ENCODE results near the gene ASB13.

Gene ASB13

DNA sequence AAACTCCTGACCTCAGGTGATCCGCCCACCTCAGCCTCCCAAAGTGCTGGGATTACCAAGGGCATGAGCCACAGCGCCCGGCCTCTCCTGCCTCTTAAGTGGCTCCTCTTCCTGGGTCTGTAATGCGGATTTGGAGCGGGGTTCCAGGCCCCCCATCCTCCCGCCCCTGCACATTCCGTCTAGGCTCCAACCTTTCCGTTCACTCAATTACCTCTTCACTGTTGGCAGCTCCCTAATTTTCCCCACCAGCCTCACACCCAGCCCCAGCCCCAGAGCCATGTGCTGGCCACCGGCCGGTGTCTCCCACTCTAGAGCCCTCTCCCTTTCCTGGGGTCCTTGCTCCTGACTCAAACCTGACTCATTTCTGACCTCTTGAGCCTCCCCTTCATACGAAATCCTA, 16.6 kb downstream of the ASB13 start:
- TF ChIP-seq CTCF (conservative IDR thresholded peaks at IDR 0.05; ENCODE audit: control insufficient read depth, insufficient read depth, low read depth, low read length) = no peak
- H3K4me3 ChIP-seq (ENCODE audit: control insufficient read depth, low read depth, low read length) = no peak overlapping the region
- DNase-seq (ENCODE audit: low read depth) = no peak

GRCh38 chr10:5648494-5649457, 17.6 kb downstream of the ASB13 start:
- no peak for TF ChIP-seq CTCF (conservative IDR thresholded peaks at IDR 0.05; ENCODE audit: control insufficient read depth, insufficient read depth, low read depth, low read length)
- DNase-seq (ENCODE audit: low read depth) = no peak
- no peak overlapping the region for H3K4me3 ChIP-seq (ENCODE audit: control insufficient read depth, low read depth, low read length)

DNA sequence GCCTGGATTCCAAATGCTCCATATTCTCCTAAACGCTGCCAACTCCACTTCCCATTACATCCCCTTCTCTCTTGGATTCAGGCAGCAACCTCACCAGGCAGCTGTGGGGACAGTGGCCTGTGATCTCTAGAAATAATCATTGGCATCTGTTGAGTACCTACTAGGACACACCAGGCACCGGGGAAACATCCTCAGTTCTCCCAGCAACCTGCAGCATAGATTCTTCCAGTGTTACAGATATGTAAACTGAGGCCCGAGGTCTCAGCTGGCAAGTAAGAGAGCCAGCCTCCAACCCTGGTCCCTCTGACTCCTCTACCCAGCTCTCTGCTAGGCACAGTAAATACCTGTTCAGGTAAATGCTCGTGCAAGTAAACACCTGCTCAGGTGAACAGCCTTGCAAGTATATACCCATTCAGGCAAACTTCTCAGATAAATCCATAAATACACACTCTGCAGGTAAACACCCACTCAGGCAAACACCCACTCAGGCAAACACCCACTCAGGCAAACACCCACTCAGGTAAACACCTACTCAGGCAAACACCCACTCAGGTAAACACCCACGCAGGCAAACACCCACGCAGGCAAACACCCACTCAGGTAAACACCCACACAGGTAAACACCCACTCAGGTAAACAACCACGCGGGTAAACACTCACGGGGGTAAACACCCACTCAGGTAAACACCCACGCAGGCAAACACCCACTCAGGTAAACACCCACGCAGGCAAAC, 18.7 kb downstream of the ASB13 start:
- H3K4me3 ChIP-seq (ENCODE audit: control insufficient read depth, low read depth, low read length) = no peak overlapping the region
- no peak for DNase-seq (ENCODE audit: low read depth)
- TF ChIP-seq CTCF (conservative IDR thresholded peaks at IDR 0.05; ENCODE audit: control insufficient read depth, insufficient read depth, low read depth, low read length) = no peak

DNA sequence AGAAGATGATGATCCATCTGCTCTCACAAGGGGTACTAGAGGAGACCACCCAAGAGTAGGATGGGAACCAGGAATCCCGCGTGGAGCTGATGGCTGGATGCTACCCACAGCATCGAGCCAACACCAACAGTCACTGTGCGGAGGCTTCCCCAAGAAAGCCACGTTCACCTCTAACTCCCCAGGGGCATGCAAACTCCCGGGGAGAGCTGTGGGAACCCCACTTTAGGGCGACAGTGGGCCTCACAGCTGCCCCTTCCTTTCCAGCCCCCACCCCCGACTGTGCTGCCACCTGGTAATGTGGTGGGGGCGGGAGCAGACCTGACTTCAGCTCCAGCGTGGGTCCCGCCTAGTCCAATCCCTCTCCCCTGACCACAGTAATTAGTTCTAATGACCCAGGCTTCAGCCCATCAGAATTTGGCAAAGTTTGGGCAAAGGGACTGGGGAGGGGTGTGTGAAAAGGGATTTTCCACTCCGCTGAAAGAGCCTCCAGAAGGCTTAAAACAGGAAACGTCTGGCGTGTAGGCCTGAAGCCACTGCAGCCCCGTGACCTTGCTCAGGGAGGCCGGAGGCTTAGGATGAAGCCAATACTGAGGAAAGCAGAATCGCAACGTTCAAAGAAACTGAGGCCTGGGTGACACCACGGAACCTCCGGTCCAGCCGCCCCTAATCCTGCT, 20.3 kb downstream of the ASB13 start:
- no peak overlapping the region for H3K4me3 ChIP-seq (ENCODE audit: control insufficient read depth, low read depth, low read length)
- no peak for TF ChIP-seq CTCF (conservative IDR thresholded peaks at IDR 0.05; ENCODE audit: control insufficient read depth, insufficient read depth, low read depth, low read length)
- DNase-seq (ENCODE audit: low read depth) = no peak

GRCh38 chr10:5645375-5645774, 21.0 kb downstream of the ASB13 start:
- H3K4me3 ChIP-seq (ENCODE audit: control insufficient read depth, low read depth, low read length) = no peak overlapping the region
- DNase-seq (ENCODE audit: low read depth) = no peak
- no peak for TF ChIP-seq CTCF (conservative IDR thresholded peaks at IDR 0.05; ENCODE audit: control insufficient read depth, insufficient read depth, low read depth, low read length)

DNA sequence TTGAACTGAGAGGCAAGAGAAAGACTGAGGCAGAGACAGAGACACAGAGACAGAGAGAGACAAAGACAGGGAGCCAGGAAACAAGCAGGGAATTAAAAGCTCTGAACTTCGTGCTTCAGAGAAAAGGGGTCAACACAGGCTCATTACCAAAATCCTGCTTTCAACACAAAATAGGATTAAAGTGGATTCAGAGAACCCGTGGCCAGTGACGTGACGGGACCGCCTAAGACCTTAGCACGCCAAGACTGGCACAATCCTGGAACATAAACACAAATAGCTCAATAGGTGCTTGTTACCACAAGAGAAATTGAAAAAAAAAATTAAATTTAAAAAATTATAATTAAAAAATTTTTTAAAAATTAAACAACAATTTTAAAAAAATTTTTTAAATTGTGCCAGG, 21.5 kb downstream of the ASB13 start:
- no peak for TF ChIP-seq CTCF (conservative IDR thresholded peaks at IDR 0.05; ENCODE audit: control insufficient read depth, insufficient read depth, low read depth, low read length)
- no peak overlapping the region for H3K4me3 ChIP-seq (ENCODE audit: control insufficient read depth, low read depth, low read length)
- no peak for DNase-seq (ENCODE audit: low read depth)
